D721Med (cell line): Measurements from ENCODE around the gene CERK.

Experiments used
- DNase-seq: peaks from one replicate; pipeline ENCODE4 v3.0.0; 2011; ENCODE audit warnings: low spot score; ENCODE audit not compliant: insufficient read length
- FAIRE-seq: peaks from 2 replicates; lab custom pipeline; 2011; peaks lifted over from hg19 to GRCh38; lab: Jason Lieb, UNC
- TF ChIP-seq, protein P1 (sequence below): IDR thresholded peaks from 2 replicates; pipeline ENCODE4 v1.5.1; 2012; ENCODE audit warnings: mild to moderate bottlenecking, control low read depth; ENCODE audit not compliant: insufficient read depth; ENCODE audit errors: missing control alignments

Gene CERK

DNA sequence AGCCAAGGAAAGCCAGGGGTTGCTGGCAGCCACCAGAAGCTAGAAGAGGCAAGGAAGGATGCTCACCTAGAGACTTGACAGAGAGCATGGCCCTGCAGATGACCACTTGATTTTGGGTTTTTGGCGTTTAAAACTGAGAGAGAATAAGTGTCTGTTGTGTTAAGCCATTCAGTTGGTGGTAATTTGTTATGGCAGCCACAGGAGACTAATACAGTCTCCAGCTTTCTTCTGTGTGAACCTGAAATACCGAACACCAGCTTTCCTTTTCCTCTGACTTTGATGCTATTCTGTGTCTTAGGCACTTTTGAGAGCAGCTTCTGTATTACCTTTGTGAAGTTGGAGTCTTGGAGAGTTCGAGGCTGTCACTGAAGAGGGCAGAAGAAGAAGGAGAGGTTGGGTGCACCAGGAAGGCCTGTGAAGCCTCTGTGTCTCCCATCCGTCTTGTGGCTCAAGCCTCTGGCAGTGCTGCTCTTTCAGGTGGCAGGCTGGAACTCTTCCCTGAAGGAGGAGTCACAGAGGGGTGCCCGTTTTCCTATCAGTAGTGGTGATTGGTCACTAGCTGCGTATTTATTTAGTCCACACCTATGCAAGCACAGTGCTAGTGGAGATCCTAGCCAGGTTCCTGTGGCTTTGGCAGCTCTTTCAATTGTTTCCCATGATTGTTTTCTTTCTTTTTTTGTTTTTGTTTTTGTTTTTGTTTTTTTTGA, 26.9 kb upstream of the CERK start:
- TF ChIP-seq, protein P1, sequence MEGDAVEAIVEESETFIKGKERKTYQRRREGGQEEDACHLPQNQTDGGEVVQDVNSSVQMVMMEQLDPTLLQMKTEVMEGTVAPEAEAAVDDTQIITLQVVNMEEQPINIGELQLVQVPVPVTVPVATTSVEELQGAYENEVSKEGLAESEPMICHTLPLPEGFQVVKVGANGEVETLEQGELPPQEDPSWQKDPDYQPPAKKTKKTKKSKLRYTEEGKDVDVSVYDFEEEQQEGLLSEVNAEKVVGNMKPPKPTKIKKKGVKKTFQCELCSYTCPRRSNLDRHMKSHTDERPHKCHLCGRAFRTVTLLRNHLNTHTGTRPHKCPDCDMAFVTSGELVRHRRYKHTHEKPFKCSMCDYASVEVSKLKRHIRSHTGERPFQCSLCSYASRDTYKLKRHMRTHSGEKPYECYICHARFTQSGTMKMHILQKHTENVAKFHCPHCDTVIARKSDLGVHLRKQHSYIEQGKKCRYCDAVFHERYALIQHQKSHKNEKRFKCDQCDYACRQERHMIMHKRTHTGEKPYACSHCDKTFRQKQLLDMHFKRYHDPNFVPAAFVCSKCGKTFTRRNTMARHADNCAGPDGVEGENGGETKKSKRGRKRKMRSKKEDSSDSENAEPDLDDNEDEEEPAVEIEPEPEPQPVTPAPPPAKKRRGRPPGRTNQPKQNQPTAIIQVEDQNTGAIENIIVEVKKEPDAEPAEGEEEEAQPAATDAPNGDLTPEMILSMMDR, result no peak
- no peak for DNase-seq
- no peak for FAIRE-seq

DNA sequence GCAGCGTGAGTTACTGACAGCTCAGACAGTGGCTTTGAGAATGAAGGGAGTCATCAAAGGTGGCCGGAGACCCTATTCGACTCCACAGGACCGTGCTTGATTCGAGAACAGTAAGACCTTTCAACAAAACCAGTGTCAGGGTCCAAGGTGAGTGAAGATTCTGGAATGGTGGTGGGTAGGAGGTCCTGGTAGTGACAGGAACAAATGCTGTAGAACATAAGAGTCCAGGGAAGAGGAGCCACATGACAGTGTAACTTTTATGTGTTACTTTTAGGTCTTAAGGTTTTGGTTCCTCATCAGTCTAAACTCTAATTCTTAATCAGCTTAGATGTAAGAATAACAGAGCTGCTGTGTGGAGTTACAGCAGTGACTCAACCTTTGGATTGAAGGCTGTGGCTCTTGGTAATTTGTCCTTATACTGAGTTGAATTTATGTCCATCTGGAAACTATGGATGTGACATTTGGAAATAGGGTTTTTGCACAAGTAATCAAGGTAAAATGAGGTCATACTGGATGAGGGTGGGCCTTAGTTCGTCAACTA, 26.2 kb upstream of the CERK start:
- TF ChIP-seq, protein P1, result no peak
- no peak for FAIRE-seq

DNA sequence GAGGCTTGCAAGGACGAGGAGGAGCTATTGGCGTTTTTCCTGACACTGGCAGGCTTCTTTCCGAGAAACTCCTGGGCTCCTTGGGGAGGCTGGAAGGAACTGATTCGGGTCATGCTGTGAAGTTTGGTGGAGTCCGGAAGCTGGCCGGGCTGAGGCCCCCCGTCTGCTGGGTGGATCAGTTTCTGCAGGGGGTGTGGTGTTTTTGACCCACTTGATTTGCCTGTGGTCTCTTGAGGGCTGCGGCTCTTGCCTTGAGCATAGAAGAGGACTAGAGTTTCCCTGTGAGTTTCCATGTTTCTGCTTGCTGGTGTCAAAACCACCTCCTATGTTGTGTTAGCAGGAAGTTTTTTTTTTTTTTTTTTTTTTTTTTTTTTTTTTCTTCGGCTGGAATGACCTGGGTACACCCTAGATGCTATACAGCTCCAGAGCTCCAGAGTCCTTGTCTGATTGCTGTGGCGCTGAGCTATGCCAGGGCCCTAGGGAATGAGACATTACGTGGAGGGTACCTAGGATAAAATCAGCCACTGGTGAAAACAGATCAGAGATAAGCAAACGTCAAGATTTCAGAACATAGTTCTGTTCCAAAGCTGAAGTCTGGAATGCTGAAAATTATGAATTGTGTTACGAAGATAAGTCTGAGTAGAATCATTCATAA, 25.1 kb upstream of the CERK start:
- no peak for DNase-seq
- TF ChIP-seq, protein P1, result no peak
- no peak for FAIRE-seq

More for the DNA sequence above, 26.2 kb upstream of the CERK start:
- DNase-seq, result no peak

DNA sequence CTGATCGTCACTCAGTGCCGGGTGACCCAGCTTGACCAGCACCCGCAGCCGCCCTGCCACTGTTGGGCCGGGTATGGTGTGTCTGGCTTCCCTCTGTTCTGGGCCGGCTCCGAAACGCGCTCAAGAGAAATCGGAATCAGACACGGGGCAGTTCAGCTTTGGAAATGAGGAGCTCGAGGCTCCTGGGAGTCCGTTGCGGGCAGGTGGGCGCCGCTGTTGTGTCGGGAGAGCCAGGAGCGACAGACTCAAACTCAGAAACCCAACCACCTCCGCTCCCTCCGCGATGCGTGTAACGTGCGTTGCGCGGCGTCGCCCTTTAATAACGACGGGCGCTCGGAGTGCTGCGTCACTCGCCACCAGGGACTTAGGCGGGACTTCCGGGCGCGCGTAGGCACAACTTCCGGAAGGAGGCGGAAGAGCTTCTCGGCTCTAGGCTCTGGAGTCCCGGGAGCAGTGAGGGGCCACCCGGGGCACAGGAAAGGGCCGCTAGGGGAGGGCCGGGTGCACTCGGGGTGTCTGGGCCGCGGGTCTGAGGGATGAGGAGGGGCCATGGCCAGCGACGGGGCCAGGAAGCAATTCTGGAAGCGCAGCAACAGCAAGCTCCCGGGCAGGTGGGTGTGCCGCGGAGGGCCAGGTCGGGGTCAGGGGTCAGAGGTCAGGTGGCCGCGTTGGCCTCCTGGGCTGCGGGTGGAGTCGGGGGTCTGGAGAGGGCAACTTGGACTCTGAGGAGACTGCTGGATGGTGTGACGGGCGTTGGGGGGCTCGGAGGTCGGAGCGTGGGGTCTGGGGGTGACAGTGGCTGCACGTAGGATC, 24.4 kb upstream of the CERK start, which contains the start of gene TBC1D22A:
TBC1D22A (plus strand) TSS at position 413 of the 813 bp plus-strand sequence; CDS start at position 550, 137 bp downstream.
- no peak for FAIRE-seq
- peak; percentile 90 for DNase-seq
- TF ChIP-seq, protein P1, result no peak

DNA sequence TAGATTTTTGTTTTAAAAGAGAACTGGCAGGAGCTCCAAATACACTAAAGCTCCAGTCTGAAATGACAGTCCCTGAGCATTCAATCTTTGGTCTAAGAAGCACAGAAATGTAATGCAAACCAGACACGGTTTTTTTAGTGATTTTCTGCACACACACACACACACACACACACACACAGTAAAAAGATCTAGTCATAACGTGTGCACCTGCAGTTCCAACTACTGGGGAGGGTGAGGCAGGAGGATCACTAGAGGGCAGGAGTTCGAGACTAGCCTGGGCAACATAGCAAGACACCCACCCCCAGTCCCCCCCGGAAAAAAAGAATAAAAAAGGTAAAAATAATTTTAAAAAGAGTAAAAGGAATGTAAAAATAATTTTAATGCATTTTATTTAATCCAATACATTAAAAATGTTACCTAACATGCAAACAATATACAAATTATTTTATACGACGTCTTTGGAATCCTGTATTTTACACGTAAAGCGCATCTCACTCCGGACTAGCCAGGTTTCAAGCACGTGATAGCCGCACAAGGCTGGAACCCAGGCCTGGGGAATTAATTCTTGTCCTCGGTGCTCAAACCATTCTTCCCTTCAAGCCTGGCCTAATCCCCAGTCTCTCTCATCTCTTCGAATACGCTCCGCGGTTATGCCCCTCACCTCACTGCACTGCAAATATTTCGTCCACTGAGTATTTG, 23.6 kb upstream of the CERK start:
- FAIRE-seq (no peak), DNase-seq (no peak)
- TF ChIP-seq, protein P1, result no peak

DNA sequence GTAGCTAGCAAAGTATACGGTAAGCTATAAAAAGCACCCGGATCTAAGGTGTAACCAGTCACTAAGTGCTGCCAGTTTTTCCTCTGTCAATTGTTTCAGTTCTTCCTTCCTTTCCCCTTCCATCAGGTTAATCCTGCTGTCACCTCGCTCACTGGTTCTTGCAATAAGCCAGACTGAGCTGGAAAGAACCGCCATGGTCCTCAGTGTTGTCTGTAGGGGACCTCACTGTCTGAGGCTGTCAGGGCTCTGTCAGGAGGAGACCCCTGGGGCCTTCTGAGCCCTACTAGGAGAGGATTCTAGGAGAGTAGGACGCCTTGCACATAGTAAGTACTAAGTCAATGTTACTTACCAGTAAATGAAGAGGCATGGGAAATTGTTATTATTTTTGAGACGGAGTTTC, 23.0 kb upstream of the CERK start:
- FAIRE-seq (no peak), DNase-seq (no peak)
- TF ChIP-seq, protein P1, result no peak
